K562 (cell line): ENCODE results near the gene COL15A1. TPM values are rescaled to one million over a fixed set of nuclear protein-coding genes. Genes with fewer than 3 reads are reported as not detected.

Source experiments
- AFF1 ChIP-seq, 2 experiments: fragments of 450-650 bp; IDR thresholded peaks; 2 replicates each; pipeline ENCODE4 v1.6.1; 2018; ENCODE audit warnings: mild to moderate bottlenecking in 2 of 2, low read depth in 1 of 2; ENCODE audit not compliant: partially characterized antibody in 2 of 2
- BRF1 ChIP-seq: IDR thresholded peaks from 3 replicates; pipeline ENCODE4 v1.6.1; 2011; ENCODE audit warnings: borderline replicate concordance, mild to moderate bottlenecking; ENCODE audit not compliant: insufficient read length; ENCODE audit errors: extremely low read depth
- HDAC1 ChIP-seq, 2 experiments: fragments of 450-650 bp; IDR thresholded peaks; 2 replicates each; pipeline ENCODE4 v1.6.1; 2016 to 2017; ENCODE audit warnings: inconsistent platforms in 1 of 2, mild to moderate bottlenecking in 1 of 2, moderate library complexity in 1 of 2
- HDAC3 ChIP-seq: fragments of 450-650 bp; IDR thresholded peaks from 2 replicates; pipeline ENCODE4 v1.6.1; 2018; ENCODE audit warnings: borderline replicate concordance, mild to moderate bottlenecking, moderate library complexity; ENCODE audit not compliant: partially characterized antibody
- HDGF ChIP-seq: fragments of 450-650 bp; IDR thresholded peaks from 2 replicates; pipeline ENCODE4 v1.6.1; 2016
- HLTF ChIP-seq: fragments of 450-650 bp; IDR thresholded peaks from 2 replicates; pipeline ENCODE4 v1.6.1; 2016
- MAZ ChIP-seq, 2 experiments: fragments of 450-650 bp in 1 of 2; sonication (generic) in 1 of 2; formaldehyde crosslinking; IDR thresholded peaks in 1 of 2; conservative IDR thresholded peaks in 1 of 2; 2 replicates each; pipeline versions ENCODE4 v1.4.0 to v1.5.0; 2020; ENCODE audit warnings: mild to moderate bottlenecking in 1 of 2, missing genetic modification reagents in 1 of 2
- RNF2 ChIP-seq: sonication (generic); IDR thresholded peaks from 2 replicates; pipeline ENCODE4 v1.6.1; 2016
- SMAD3 ChIP-seq: fragments of 450-650 bp; formaldehyde crosslinking; conservative IDR thresholded peaks from 2 replicates; pipeline ENCODE4 v1.4.0; 2020; ENCODE audit warnings: mild to moderate bottlenecking
- ZBTB9 ChIP-seq: fragments of 450-650 bp; formaldehyde crosslinking; IDR thresholded peaks from 2 replicates; pipeline ENCODE4 v1.4.0; 2020; ENCODE audit warnings: mild to moderate bottlenecking, moderate library complexity
- ZNF318 ChIP-seq, 2 experiments: fragments of 450-650 bp; IDR thresholded peaks; 2 replicates each; pipeline ENCODE4 v1.6.1; 2016; ENCODE audit warnings: mild to moderate bottlenecking in 2 of 2, borderline replicate concordance in 1 of 2, low read depth in 1 of 2, moderate library complexity in 1 of 2
- polyA plus RNA-seq, 8 experiments: library from polyadenylated mRNA; depleted of rRNA in 4 of 8; stranded (reverse) in 5 of 8; unstranded in 3 of 8; fragments of >200 nt; fragmentation: Nextera tagmentation in 2 of 8; fragmentation: Illumina TruSeq in 1 of 8; extraction: Ambion mirVana in 2 of 8; extraction: Trizol in 1 of 8; gene quantifications; 2 replicates each; pipeline versions ENCODE4 v1.2.1 to v1.2.3, GENCODE V29; 2011 to 2014; ENCODE audit warnings: inconsistent platforms in 1 of 8, missing spikeins in 1 of 8
- total RNA-seq, 7 experiments: library from RNA; depleted of rRNA in 6 of 7; stranded (reverse); fragments of >200 nt in 6 of 7; fragmentation: Illumina TruSeq in 2 of 7; extraction: Trizol in 2 of 7; gene quantifications; 2 replicates each; pipeline versions ENCODE4 v1.2.1 to v1.2.3, GENCODE V29; 2011 to 2021; ENCODE audit warnings: low replicate concordance in 1 of 7

COL15A1 gene
- total and polyA plus RNA-seq, 9 of the 15 experiments (the other 6 are each of a cell fraction or from before 2014, with no cell fraction given) = 0.46 to 5.1 (median 2.6) TPM

GRCh38 chr9:99076483-99077171, 132.9 kb downstream of the COL15A1 start (continued):
- TF ChIP-seq ZNF318 (IDR thresholded peaks at IDR 0.05; ENCODE audit: borderline replicate concordance in 1 of 2, low read depth in 1 of 2) (0 out of 4 replicates have a peak, but pooled peaks of 1 of the 2 experiments have one; percentile 48), MAZ (CRISPR knock-in tag; conservative IDR thresholded peaks at IDR 0.05 in 1 of 2, IDR thresholded peaks at IDR 0.05 in 1 of 2) (peak in 1 of 2 experiments; percentile 32; a peak in 1 of 4 replicates), ZBTB9 (CRISPR knock-in tag) (peak; percentile 79; the same call in 1 of the 2 replicates), RNF2 (peak; percentile 51; the same call in 1 of the 2 replicates), HDAC3 (peak; percentile 47), SMAD3 (CRISPR knock-in tag) (no peak), HDGF (peak; percentile 48; the same call in 1 of the 2 replicates), AFF1 (IDR thresholded peaks at IDR 0.05; ENCODE audit: low read depth in 1 of 2, partially characterized antibody in 2 of 2) (peak in 1 of 2 experiments; percentile 37), BRF1 (no peak), HDAC1 (IDR thresholded peaks at IDR 0.05) (peak in 1 of 2 experiments; percentile 17; a peak in 1 of 4 replicates), HLTF (0 out of 2 replicates have a peak, but pooled peaks have one; percentile 28)
